Astrocyte of the cerebellum (primary cell): ENCODE results near the gene ARSJ.
A peak's percentile ranks its signal among the peaks of the same experiment; 100 is the strongest.

Experiments used
- DNase-seq: peaks from one replicate; pipeline ENCODE4 v3.0.0-alpha.2; 2011; ENCODE audit warnings: low read depth
- H3K4me3 ChIP-seq: 2 replicates; pipeline ENCODE4 v1.5.1; 2011; ENCODE audit warnings: mild to moderate bottlenecking, low read depth, low read length, moderate library complexity
- CTCF ChIP-seq: IDR thresholded peaks from 2 replicates; pipeline ENCODE4 v1.5.1; 2012; ENCODE audit warnings: low read length, low read depth, moderate library complexity, mild to moderate bottlenecking; ENCODE audit errors: missing control alignments
- in situ Hi-C: cut with HindIII; loops from 2 replicates; pipeline ENCODE4 v1.10.0; 2017; ENCODE audit warnings: low sequenced_read_pairs

The ARSJ gene

GRCh38 chr4:113987382-113987941 is 8.0 kb upstream of the ARSJ start:
- TF ChIP-seq CTCF, result no peak
- no peak overlapping the region for H3K4me3 ChIP-seq
- DNase-seq, result no peak
- in situ Hi-C loops, result no loop called here

DNA sequence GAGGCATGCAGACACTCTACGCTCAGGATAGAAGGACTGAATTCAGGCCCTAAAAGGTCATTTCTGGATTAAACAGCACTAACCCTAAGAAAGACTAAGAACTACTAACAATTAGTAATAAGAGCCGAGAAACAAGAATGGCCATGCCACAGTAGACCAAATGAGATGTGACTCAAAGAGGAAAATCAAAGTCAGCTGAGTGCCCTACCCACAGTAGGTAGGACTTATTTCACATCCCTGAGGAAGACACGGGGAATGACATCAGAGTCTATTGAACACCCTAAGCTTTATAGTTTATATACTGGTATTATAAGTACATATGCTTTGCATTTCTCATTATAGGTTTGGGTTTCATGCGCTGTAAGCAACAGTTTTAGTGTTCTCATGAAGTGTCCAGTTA is 2.7 kb upstream of the ARSJ start:
- H3K4me3 ChIP-seq, result no peak overlapping the region
- no peak for DNase-seq
- in situ Hi-C loops, result no loop called here
- TF ChIP-seq CTCF, result no peak

- TF ChIP-seq CTCF, result no peak
- DNase-seq, result no peak
- in situ Hi-C loops, result no loop called here
Observed at GRCh38 chr4:113981591-113981990, 2.1 kb upstream of the ARSJ start.

GRCh38 chr4:113979905-113980615 is 613 bp upstream of the ARSJ start:
- TF ChIP-seq CTCF, result no peak
- DNase-seq, result no peak
- peak overlapping the region; percentile 81 for H3K4me3 ChIP-seq
- in situ Hi-C loops, result no loop called here

More at GRCh38 chr4:113981591-113981990, 2.1 kb upstream of the ARSJ start:
- no peak overlapping the region for H3K4me3 ChIP-seq

GRCh38 chr4:113978561-113979147 is 793 bp downstream of the ARSJ start:
- TF ChIP-seq CTCF, result no peak
- H3K4me3 ChIP-seq, result peak overlapping the region; percentile 81
- in situ Hi-C loops, result no loop called here
- DNase-seq, result no peak

DNA sequence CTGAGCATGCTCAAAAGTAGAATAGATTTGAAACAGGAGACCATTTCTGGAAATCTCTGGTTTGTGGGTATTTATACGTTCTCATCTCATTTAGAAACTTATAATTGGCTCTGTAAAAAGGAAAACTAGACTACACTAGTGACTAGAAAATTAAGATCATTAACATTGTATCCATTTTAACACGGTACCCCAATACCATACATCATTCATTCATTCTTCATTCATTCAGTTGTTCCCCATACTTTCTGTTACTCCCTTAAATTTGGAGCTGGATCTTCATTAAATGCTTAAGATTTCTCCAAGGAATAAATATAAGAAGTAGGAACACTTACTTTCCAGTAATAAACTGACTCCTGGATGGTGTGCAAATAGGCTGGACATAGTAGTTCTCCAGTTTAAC is 1.3 kb downstream of the ARSJ start:
- DNase-seq, result no peak
- peak overlapping the region; percentile 81 for H3K4me3 ChIP-seq
- in situ Hi-C loops, result no loop called here
- TF ChIP-seq CTCF, result no peak
